K562 (cell line): ENCODE measurements around the gene PTOV1. TPM values are rescaled to one million over a fixed set of nuclear protein-coding genes. Genes with fewer than 3 reads are reported as not detected.

ENCODE experiments used
- BCOR ChIP-seq: fragments of 450-650 bp; IDR thresholded peaks from 2 replicates; pipeline ENCODE4 v1.6.1; 2016
- CHD4 ChIP-seq: fragments of 200-600 bp; sonication (generic); IDR thresholded peaks from 3 replicates; pipeline ENCODE4 v1.6.1; 2012; ENCODE audit warnings: low read depth, mild to moderate bottlenecking, mixed read lengths, low read length, inconsistent platforms; ENCODE audit not compliant: insufficient read depth, insufficient replicate concordance, poor library complexity, severe bottlenecking
- ELF1 ChIP-seq: fragments of 200-800 bp; sonication (Bioruptor generic); IDR thresholded peaks from 2 replicates; pipeline ENCODE4 v1.6.1; 2016; ENCODE audit warnings: missing genetic modification characterization, missing compliant biosample characterization
- GABPA ChIP-seq: fragments of 200-800 bp; sonication (Bioruptor generic); conservative IDR thresholded peaks from 2 replicates; pipeline ENCODE4 v1.6.1; 2016; ENCODE audit warnings: low read depth, missing genetic modification characterization, missing compliant biosample characterization
- HDAC1 ChIP-seq, 2 experiments: fragments of 450-650 bp; IDR thresholded peaks; 2 replicates each; pipeline ENCODE4 v1.6.1; 2016 to 2017; ENCODE audit warnings: inconsistent platforms in 1 of 2, mild to moderate bottlenecking in 1 of 2, moderate library complexity in 1 of 2
- KDM5B ChIP-seq: fragments of 200-600 bp; sonication (generic); IDR thresholded peaks from 2 replicates; pipeline ENCODE4 v1.6.1; 2012; ENCODE audit warnings: low read depth, mild to moderate bottlenecking, moderate library complexity, low read length, control low read depth, inconsistent platforms; ENCODE audit not compliant: insufficient replicate concordance
- MAZ ChIP-seq, 2 experiments: fragments of 450-650 bp in 1 of 2; sonication (generic) in 1 of 2; formaldehyde crosslinking; IDR thresholded peaks in 1 of 2; conservative IDR thresholded peaks in 1 of 2; 2 replicates each; pipeline versions ENCODE4 v1.4.0 to v1.5.0; 2020; ENCODE audit warnings: mild to moderate bottlenecking in 1 of 2, missing genetic modification reagents in 1 of 2
- NFRKB ChIP-seq: fragments of 450-650 bp; IDR thresholded peaks from 2 replicates; pipeline ENCODE4 v1.6.1; 2016; ENCODE audit warnings: low read depth
- NFYB ChIP-seq: IDR thresholded peaks from 2 replicates; pipeline ENCODE4 v1.6.1; 2011; ENCODE audit warnings: mild to moderate bottlenecking, moderate library complexity; ENCODE audit not compliant: insufficient read length; ENCODE audit errors: extremely low read depth
- RBM17 ChIP-seq: fragments of 200-400 bp; formaldehyde crosslinking; IDR thresholded peaks from 2 replicates; pipeline ENCODE4 v1.6.1; 2017; ENCODE audit warnings: low read depth, mild to moderate bottlenecking, low read length, borderline replicate concordance
- TGIF2 ChIP-seq: sonication (generic); formaldehyde crosslinking; IDR thresholded peaks from 2 replicates; pipeline ENCODE4 v1.8.1; 2022; ENCODE audit warnings: mild to moderate bottlenecking, missing genetic modification reagents, moderate library complexity
- ZC3H11A ChIP-seq: IDR thresholded peaks from 2 replicates; pipeline ENCODE4 v1.6.1; 2012; ENCODE audit warnings: low read depth, low read length, improper control_type of control experiment
- ZNF717 ChIP-seq: fragments of 250-450 bp; sonication (Bioruptor Pico); IDR thresholded peaks from 2 replicates; pipeline ENCODE4 v1.5.0; 2021
- ZNF764 ChIP-seq: fragments of 250-450 bp; sonication (Bioruptor Pico); IDR thresholded peaks from 2 replicates; pipeline ENCODE4 v1.4.0; 2020; ENCODE audit warnings: low read depth, mild to moderate bottlenecking, moderate library complexity
- polyA plus RNA-seq, 8 experiments: library from polyadenylated mRNA; depleted of rRNA in 4 of 8; stranded (reverse) in 5 of 8; unstranded in 3 of 8; fragments of >200 nt; fragmentation: Nextera tagmentation in 2 of 8; fragmentation: Illumina TruSeq in 1 of 8; extraction: Ambion mirVana in 2 of 8; extraction: Trizol in 1 of 8; gene quantifications; 2 replicates each; pipeline versions ENCODE4 v1.2.1 to v1.2.3, GENCODE V29; 2011 to 2014; ENCODE audit warnings: inconsistent platforms in 1 of 8, missing spikeins in 1 of 8
- total RNA-seq, 7 experiments: library from RNA; depleted of rRNA in 6 of 7; stranded (reverse); fragments of >200 nt in 6 of 7; fragmentation: Illumina TruSeq in 2 of 7; extraction: Trizol in 2 of 7; gene quantifications; 2 replicates each; pipeline versions ENCODE4 v1.2.1 to v1.2.3, GENCODE V29; 2011 to 2021; ENCODE audit warnings: low replicate concordance in 1 of 7
- TF ChIP-seq, protein P1 (sequence below): fragments of 450-650 bp; conservative IDR thresholded peaks from 2 replicates; pipeline ENCODE4 v1.6.1; 2016; ENCODE audit warnings: missing genetic modification characterization, low read depth, mild to moderate bottlenecking, missing compliant biosample characterization, moderate library complexity
- TF ChIP-seq, protein P2 (sequence below), 2 experiments: fragments of 450-650 bp; IDR thresholded peaks; 2 replicates each; pipeline ENCODE4 v1.6.1; 2016; ENCODE audit warnings: mild to moderate bottlenecking in 2 of 2, borderline replicate concordance in 1 of 2, low read depth in 1 of 2, moderate library complexity in 1 of 2

The PTOV1 gene
- total and polyA plus RNA-seq, 9 of the 15 experiments (the other 6 are each of a cell fraction or from before 2014, with no cell fraction given), result 4.9 to 169 (median 43.5) TPM

DNA sequence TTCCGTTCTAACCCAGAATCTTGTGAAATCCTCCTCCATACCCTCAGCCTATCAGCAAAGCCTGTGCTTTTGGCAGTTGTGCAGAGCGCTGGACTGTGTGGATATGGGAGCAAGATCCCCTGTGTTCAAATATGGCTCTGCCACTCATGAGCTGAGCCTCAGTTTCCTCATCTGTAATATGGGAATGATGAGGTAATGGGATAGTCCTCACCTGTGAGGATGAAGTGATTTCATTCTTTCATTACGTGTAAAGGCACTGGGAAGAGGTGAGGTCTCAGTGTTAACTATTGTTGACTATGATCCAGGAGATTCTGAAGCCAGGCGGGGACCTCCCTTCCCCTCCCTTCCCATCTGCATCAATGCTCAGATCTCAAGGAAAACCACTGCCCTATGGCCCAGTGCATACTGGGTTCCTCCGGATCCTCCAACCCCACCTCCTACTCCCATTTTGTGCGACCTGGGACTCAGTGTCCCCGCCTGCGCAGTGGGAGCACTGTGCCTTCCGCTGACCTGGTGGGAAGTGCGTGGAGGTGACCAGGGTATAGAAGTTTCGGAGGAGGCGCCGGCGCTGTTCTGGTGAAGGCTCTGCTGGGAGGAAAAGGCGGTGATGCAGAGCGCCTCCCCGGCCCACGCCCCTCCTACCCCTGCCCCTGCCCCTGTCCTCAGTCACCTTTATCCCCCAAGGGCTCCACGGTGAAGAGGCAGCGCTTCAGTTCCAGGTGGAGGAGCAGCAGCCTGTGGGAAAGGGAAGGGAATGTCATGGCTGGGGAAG is 42.9 kb upstream of the PTOV1 start (continued):
- no peak for TF ChIP-seq CHD4
- TF ChIP-seq HDAC1 (IDR thresholded peaks at IDR 0.05), result no peak
- no peak for TF ChIP-seq ZNF717 (CRISPR knock-in tag)
- peak; percentile 68; the same call in 1 of the 2 replicates for TF ChIP-seq BCOR
- no peak for TF ChIP-seq ZNF764 (CRISPR knock-in tag)
- TF ChIP-seq ELF1, result no peak
- no peak for TF ChIP-seq KDM5B
- TF ChIP-seq NFRKB, result no peak
- TF ChIP-seq MAZ (CRISPR knock-in tag; conservative IDR thresholded peaks at IDR 0.05 in 1 of 2, IDR thresholded peaks at IDR 0.05 in 1 of 2), result no peak
- no peak for TF ChIP-seq ZC3H11A
- no peak for TF ChIP-seq RBM17
- TF ChIP-seq, protein P1, sequence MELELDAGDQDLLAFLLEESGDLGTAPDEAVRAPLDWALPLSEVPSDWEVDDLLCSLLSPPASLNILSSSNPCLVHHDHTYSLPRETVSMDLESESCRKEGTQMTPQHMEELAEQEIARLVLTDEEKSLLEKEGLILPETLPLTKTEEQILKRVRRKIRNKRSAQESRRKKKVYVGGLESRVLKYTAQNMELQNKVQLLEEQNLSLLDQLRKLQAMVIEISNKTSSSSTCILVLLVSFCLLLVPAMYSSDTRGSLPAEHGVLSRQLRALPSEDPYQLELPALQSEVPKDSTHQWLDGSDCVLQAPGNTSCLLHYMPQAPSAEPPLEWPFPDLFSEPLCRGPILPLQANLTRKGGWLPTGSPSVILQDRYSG (tag), result no peak
- no peak for TF ChIP-seq NFYB
- TF ChIP-seq GABPA, result no peak
- no peak for TF ChIP-seq TGIF2
- TF ChIP-seq, protein P2, sequence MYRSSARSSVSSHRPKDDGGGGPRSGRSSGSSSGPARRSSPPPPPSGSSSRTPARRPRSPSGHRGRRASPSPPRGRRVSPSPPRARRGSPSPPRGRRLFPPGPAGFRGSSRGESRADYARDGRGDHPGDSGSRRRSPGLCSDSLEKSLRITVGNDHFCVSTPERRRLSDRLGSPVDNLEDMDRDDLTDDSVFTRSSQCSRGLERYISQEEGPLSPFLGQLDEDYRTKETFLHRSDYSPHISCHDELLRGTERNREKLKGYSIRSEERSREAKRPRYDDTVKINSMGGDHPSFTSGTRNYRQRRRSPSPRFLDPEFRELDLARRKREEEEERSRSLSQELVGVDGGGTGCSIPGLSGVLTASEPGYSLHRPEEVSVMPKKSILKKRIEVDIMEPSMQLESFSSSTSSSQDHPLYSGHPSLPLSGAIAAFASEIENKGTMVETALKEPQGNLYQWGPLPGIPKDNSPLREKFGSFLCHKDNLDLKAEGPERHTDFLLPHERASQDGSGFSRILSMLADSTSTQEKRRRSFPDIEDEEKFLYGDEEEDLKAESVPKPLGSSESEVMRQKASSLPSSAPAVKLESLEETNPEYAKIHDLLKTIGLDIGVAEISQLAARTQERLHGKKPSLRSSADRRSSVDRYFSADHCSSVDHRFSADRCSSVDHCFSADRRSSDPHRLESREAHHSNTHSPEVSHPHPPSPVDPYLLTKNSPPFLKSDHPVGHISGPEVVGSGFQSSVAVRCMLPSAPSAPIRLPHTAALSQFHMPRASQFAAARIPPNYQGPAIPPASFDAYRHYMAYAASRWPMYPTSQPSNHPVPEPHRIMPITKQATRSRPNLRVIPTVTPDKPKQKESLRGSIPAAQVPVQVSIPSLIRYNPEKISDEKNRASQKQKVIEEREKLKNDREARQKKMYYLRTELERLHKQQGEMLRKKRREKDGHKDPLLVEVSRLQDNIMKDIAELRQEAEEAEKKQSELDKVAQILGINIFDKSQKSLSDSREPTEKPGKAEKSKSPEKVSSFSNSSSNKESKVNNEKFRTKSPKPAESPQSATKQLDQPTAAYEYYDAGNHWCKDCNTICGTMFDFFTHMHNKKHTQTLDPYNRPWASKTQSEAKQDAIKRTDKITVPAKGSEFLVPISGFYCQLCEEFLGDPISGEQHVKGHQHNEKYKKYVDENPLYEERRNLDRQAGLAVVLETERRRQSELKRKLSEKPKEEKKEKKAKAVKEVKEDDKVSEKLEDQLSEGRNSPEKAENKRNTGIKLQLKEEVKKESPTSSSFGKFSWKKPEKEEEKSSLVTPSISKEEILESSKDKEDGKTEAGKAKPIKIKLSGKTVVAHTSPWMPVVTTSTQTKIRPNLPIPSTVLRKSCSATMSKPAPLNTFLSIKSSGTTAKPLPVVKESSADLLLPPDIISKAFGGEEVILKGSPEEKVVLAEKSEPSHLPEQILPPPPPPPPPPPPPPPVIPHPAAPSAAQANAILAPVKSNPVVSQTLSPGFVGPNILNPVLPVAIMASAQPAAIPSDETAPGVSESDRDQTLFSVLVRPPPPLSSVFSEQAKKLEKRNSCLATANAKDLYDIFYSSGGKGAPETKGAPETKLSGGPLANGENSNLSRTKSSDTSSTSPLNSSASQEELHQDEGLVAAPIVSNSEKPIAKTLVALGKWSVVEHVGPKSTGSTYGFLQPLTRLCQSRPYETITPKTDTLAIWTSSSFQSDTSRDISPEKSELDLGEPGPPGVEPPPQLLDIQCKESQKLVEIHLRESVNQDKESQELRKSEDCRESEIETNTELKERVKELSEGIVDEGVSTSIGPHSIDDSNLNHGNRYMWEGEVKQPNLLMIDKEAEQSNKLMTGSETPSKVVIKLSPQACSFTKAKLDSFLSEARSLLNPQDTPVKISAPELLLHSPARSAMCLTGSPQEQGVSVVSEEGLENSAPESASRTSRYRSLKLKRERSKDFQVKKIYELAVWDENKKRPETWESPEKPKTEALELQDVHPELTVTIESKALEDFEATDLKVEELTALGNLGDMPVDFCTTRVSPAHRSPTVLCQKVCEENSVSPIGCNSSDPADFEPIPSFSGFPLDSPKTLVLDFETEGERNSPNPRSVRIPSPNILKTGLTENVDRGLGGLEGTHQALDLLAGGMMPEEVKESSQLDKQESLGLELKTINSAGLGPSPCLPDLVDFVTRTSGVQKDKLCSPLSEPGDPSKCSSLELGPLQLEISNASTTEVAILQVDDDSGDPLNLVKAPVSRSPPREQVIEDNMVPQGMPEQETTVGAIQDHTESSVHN (IDR thresholded peaks at IDR 0.05; ENCODE audit: borderline replicate concordance in 1 of 2, low read depth in 1 of 2), result no peak
